Ishikawa (cell line): ENCODE results near the gene TMEM88.

Experiments used
- CEBPB ChIP-seq: IDR thresholded peaks from 2 replicates; pipeline ENCODE4 v1.6.1; 2012
- CREB1 ChIP-seq: IDR thresholded peaks from 2 replicates; pipeline ENCODE4 v1.6.1; 2012; ENCODE audit warnings: low read depth
- EGR1 ChIP-seq: IDR thresholded peaks from 2 replicates; pipeline ENCODE4 v1.6.1; 2012
- EP300 ChIP-seq: IDR thresholded peaks from 2 replicates; pipeline ENCODE4 v1.6.1; 2012; ENCODE audit warnings: borderline replicate concordance
- FOXM1 ChIP-seq: IDR thresholded peaks from 2 replicates; pipeline ENCODE4 v1.6.1; 2012; ENCODE audit warnings: low read depth, borderline replicate concordance
- MAX ChIP-seq: IDR thresholded peaks from 2 replicates; pipeline ENCODE4 v1.6.1; 2012
- NFIC ChIP-seq: IDR thresholded peaks from 2 replicates; pipeline ENCODE4 v1.6.1; 2012
- RAD21 ChIP-seq: IDR thresholded peaks from 2 replicates; pipeline ENCODE4 v1.6.1; 2012; ENCODE audit warnings: low read depth
- REST ChIP-seq: IDR thresholded peaks from 2 replicates; pipeline ENCODE4 v1.6.1; 2012; ENCODE audit warnings: low read depth, mild to moderate bottlenecking
- TAF1 ChIP-seq: IDR thresholded peaks from 2 replicates; pipeline ENCODE4 v1.6.1; 2012; ENCODE audit warnings: low read depth, mild to moderate bottlenecking
- TCF12 ChIP-seq: IDR thresholded peaks from 2 replicates; pipeline ENCODE4 v1.6.1; 2012; ENCODE audit warnings: low read depth
- TEAD4 ChIP-seq: IDR thresholded peaks from 2 replicates; pipeline ENCODE4 v1.6.1; 2012
- USF1 ChIP-seq: IDR thresholded peaks from 2 replicates; pipeline ENCODE4 v1.6.1; 2012
- YY1 ChIP-seq: IDR thresholded peaks from 2 replicates; pipeline ENCODE4 v1.6.1; 2012; ENCODE audit warnings: low read depth
- ZBTB7A ChIP-seq: IDR thresholded peaks from 2 replicates; pipeline ENCODE4 v1.6.1; 2012; ENCODE audit warnings: low read depth

TMEM88 gene

GRCh38 chr17:7894866-7895265 is 40.0 kb downstream of the TMEM88 start:
- TF ChIP-seq MAX (no peak), ZBTB7A (no peak), YY1 (no peak), RAD21 (no peak), REST (no peak), EP300 (no peak), CREB1 (no peak), CEBPB (no peak), EGR1 (no peak)

- TF ChIP-seq CEBPB (no peak), NFIC (no peak), TCF12 (no peak), CREB1 (no peak), MAX (no peak), RAD21 (no peak), FOXM1 (no peak), EP300 (no peak), REST (no peak), TAF1 (no peak), ZBTB7A (no peak), TEAD4 (no peak), USF1 (no peak), YY1 (no peak), EGR1 (no peak)
These were observed 42.2 kb downstream of the TMEM88 start for GRCh38 chr17:7897090-7897489.

GRCh38 chr17:7897773-7898172 is 42.9 kb downstream of the TMEM88 start:
- TF ChIP-seq MAX (no peak), USF1 (no peak), ZBTB7A (no peak), TEAD4 (no peak), RAD21 (peak; percentile 59), NFIC (no peak), EGR1 (no peak)

GRCh38 chr17:7903154-7904103 is 48.6 kb downstream of the TMEM88 start:
- TF ChIP-seq TAF1 (no peak), TCF12 (no peak)
